Measurements from ENCODE around the gene AQP6.

AQP6 gene

GRCh38 chr12:49934505-49934904 is 38.2 kb upstream of the AQP6 start:
- Histone ChIP-seq H3K27me3 (ENCODE audit: control insufficient read depth, insufficient read depth, low read length) (no peaks in the 10 kb centered on the region), H3K4me3 (ENCODE audit: low read length) (no peak overlapping the region), H3K36me3 (ENCODE audit: control insufficient read depth, insufficient read depth, low read length) (no peaks in the 10 kb centered on the region)

GRCh38 chr12:49936925-49937324 is 35.8 kb upstream of the AQP6 start:
- no peak overlapping the region for H3K27ac ChIP-seq (ENCODE audit: low read depth, low read length)
- H3K9ac ChIP-seq (ENCODE audit: low read length) = no peak overlapping the region
- no peaks in the 10 kb centered on the region for H3K36me3 ChIP-seq (ENCODE audit: control insufficient read depth, insufficient read depth, low read length)
- no peak overlapping the region for H3K4me3 ChIP-seq (ENCODE audit: low read length)
- no peaks in the 10 kb centered on the region for H3K4me1 ChIP-seq (ENCODE audit: control insufficient read depth, insufficient read depth, low read length)
- no peaks in the 10 kb centered on the region for H3K27me3 ChIP-seq (ENCODE audit: control insufficient read depth, insufficient read depth, low read length)

More at GRCh38 chr12:49934505-49934904, 38.2 kb upstream of the AQP6 start:
- no peak overlapping the region for H3K27ac ChIP-seq (ENCODE audit: low read depth, low read length)
- H3K4me1 ChIP-seq (ENCODE audit: control insufficient read depth, insufficient read depth, low read length) = no peaks in the 10 kb centered on the region
- H3K9ac ChIP-seq (ENCODE audit: low read length) = no peak overlapping the region

- Histone ChIP-seq H3K36me3 (ENCODE audit: control insufficient read depth, insufficient read depth, low read length) (no peaks in the 10 kb centered on the region), H3K9ac (ENCODE audit: low read length) (no peak overlapping the region), H3K27ac (ENCODE audit: low read depth, low read length) (no peak overlapping the region), H3K4me1 (ENCODE audit: control insufficient read depth, insufficient read depth, low read length) (no peaks in the 10 kb centered on the region), H3K4me3 (ENCODE audit: low read length) (no peak overlapping the region), H3K27me3 (ENCODE audit: control insufficient read depth, insufficient read depth, low read length) (no peaks in the 10 kb centered on the region)
Observed at GRCh38 chr12:49937639-49938300, 35.0 kb upstream of the AQP6 start.

- H3K9ac ChIP-seq (ENCODE audit: low read length) = no peak overlapping the region
- H3K36me3 ChIP-seq (ENCODE audit: control insufficient read depth, insufficient read depth, low read length) = no peaks in the 10 kb centered on the region
Observed at GRCh38 chr12:49939307-49939706, 33.4 kb upstream of the AQP6 start.

GRCh38 chr12:49939707-49940106 is 33.0 kb upstream of the AQP6 start:
- Histone ChIP-seq H3K36me3 (ENCODE audit: control insufficient read depth, insufficient read depth, low read length) (no peaks in the 10 kb centered on the region), H3K27me3 (ENCODE audit: control insufficient read depth, insufficient read depth, low read length) (no peaks in the 10 kb centered on the region), H3K27ac (ENCODE audit: low read depth, low read length) (no peak overlapping the region), H3K4me1 (ENCODE audit: control insufficient read depth, insufficient read depth, low read length) (no peaks in the 10 kb centered on the region), H3K9ac (ENCODE audit: low read length) (no peak overlapping the region), H3K4me3 (ENCODE audit: low read length) (no peak overlapping the region)

More at GRCh38 chr12:49939307-49939706, 33.4 kb upstream of the AQP6 start:
- Histone ChIP-seq H3K4me1 (ENCODE audit: control insufficient read depth, insufficient read depth, low read length) (no peaks in the 10 kb centered on the region), H3K27ac (ENCODE audit: low read depth, low read length) (no peak overlapping the region), H3K4me3 (ENCODE audit: low read length) (no peak overlapping the region), H3K27me3 (ENCODE audit: control insufficient read depth, insufficient read depth, low read length) (no peaks in the 10 kb centered on the region)

- no peak overlapping the region for H3K27ac ChIP-seq (ENCODE audit: low read depth, low read length)
- H3K4me3 ChIP-seq (ENCODE audit: low read length) = no peak overlapping the region
- no peaks in the 10 kb centered on the region for H3K27me3 ChIP-seq (ENCODE audit: control insufficient read depth, insufficient read depth, low read length)
- H3K36me3 ChIP-seq (ENCODE audit: control insufficient read depth, insufficient read depth, low read length) = no peaks in the 10 kb centered on the region
- H3K9ac ChIP-seq (ENCODE audit: low read length) = no peak overlapping the region
- peaks cover 2% of the 10 kb centered on the region for H3K4me1 ChIP-seq (ENCODE audit: control insufficient read depth, insufficient read depth, low read length)
Observed at GRCh38 chr12:49941556-49942511, 30.9 kb upstream of the AQP6 start.

GRCh38 chr12:49942512-49942893 is 30.2 kb upstream of the AQP6 start:
- Histone ChIP-seq H3K9ac (ENCODE audit: low read length) (no peak overlapping the region), H3K4me1 (ENCODE audit: control insufficient read depth, insufficient read depth, low read length) (peaks cover 2% of the 10 kb centered on the region), H3K27ac (ENCODE audit: low read depth, low read length) (no peak overlapping the region), H3K4me3 (ENCODE audit: low read length) (no peak overlapping the region), H3K27me3 (ENCODE audit: control insufficient read depth, insufficient read depth, low read length) (no peaks in the 10 kb centered on the region), H3K36me3 (ENCODE audit: control insufficient read depth, insufficient read depth, low read length) (no peaks in the 10 kb centered on the region)

GRCh38 chr12:49942921-49943624 is 29.7 kb upstream of the AQP6 start:
- H3K4me3 ChIP-seq (ENCODE audit: low read length) = no peak overlapping the region
- no peak overlapping the region for H3K9ac ChIP-seq (ENCODE audit: low read length)
- H3K36me3 ChIP-seq (ENCODE audit: control insufficient read depth, insufficient read depth, low read length) = no peaks in the 10 kb centered on the region
- peaks cover 2% of the 10 kb centered on the region for H3K4me1 ChIP-seq (ENCODE audit: control insufficient read depth, insufficient read depth, low read length)
- H3K27me3 ChIP-seq (ENCODE audit: control insufficient read depth, insufficient read depth, low read length) = no peaks in the 10 kb centered on the region
- no peak overlapping the region for H3K27ac ChIP-seq (ENCODE audit: low read depth, low read length)

GRCh38 chr12:49943625-49943960 is 29.2 kb upstream of the AQP6 start:
- Histone ChIP-seq H3K27me3 (ENCODE audit: control insufficient read depth, insufficient read depth, low read length) (no peaks in the 10 kb centered on the region), H3K36me3 (ENCODE audit: control insufficient read depth, insufficient read depth, low read length) (no peaks in the 10 kb centered on the region), H3K9ac (ENCODE audit: low read length) (no peak overlapping the region), H3K4me1 (ENCODE audit: control insufficient read depth, insufficient read depth, low read length) (peaks cover 2% of the 10 kb centered on the region), H3K4me3 (ENCODE audit: low read length) (no peak overlapping the region), H3K27ac (ENCODE audit: low read depth, low read length) (no peak overlapping the region)

GRCh38 chr12:49944046-49944445 is 28.7 kb upstream of the AQP6 start:
- Histone ChIP-seq H3K27ac (ENCODE audit: low read depth, low read length) (no peak overlapping the region), H3K9ac (ENCODE audit: low read length) (no peak overlapping the region), H3K27me3 (ENCODE audit: control insufficient read depth, insufficient read depth, low read length) (no peaks in the 10 kb centered on the region), H3K4me3 (ENCODE audit: low read length) (no peak overlapping the region), H3K36me3 (ENCODE audit: control insufficient read depth, insufficient read depth, low read length) (no peaks in the 10 kb centered on the region), H3K4me1 (ENCODE audit: control insufficient read depth, insufficient read depth, low read length) (peaks cover 2% of the 10 kb centered on the region)

GRCh38 chr12:49944718-49945117 is 28.0 kb upstream of the AQP6 start:
- no peak overlapping the region for H3K27ac ChIP-seq (ENCODE audit: low read depth, low read length)
- no peak overlapping the region for H3K4me3 ChIP-seq (ENCODE audit: low read length)
- H3K27me3 ChIP-seq (ENCODE audit: control insufficient read depth, insufficient read depth, low read length) = no peaks in the 10 kb centered on the region
- H3K4me1 ChIP-seq (ENCODE audit: control insufficient read depth, insufficient read depth, low read length) = peaks cover 2% of the 10 kb centered on the region
- no peaks in the 10 kb centered on the region for H3K36me3 ChIP-seq (ENCODE audit: control insufficient read depth, insufficient read depth, low read length)
- no peak overlapping the region for H3K9ac ChIP-seq (ENCODE audit: low read length)

GRCh38 chr12:49945394-49946080 is 27.2 kb upstream of the AQP6 start:
- H3K27me3 ChIP-seq (ENCODE audit: control insufficient read depth, insufficient read depth, low read length) = no peaks in the 10 kb centered on the region
- H3K4me3 ChIP-seq (ENCODE audit: low read length) = peak overlapping the region; percentile 45
- H3K36me3 ChIP-seq (ENCODE audit: control insufficient read depth, insufficient read depth, low read length) = no peaks in the 10 kb centered on the region
- no peak overlapping the region for H3K9ac ChIP-seq (ENCODE audit: low read length)
- H3K27ac ChIP-seq (ENCODE audit: low read depth, low read length) = no peak overlapping the region
- H3K4me1 ChIP-seq (ENCODE audit: control insufficient read depth, insufficient read depth, low read length) = peaks cover 2% of the 10 kb centered on the region
